Ramos (cell line): Measurements from ENCODE around the gene DAB2IP.
"Not testable (repeated sequence)": the region's sequence is repeated elsewhere in the genome, so short reads cannot be mapped to it uniquely, and the experiment has no call there.

ENCODE experiments used
- in situ Hi-C: fragments of 300-500 bp; cut with MboI; formaldehyde crosslinking; loops from one replicate; pipeline ENCODE4 v1.14.3; 2022; ENCODE audit warnings: low sequenced_read_pairs; ENCODE audit not compliant: unreplicated experiment

DAB2IP gene

GRCh38 chr9:121623430-121623829 is 28.0 kb upstream of the DAB2IP start:
- in situ Hi-C loops, result not testable (repeated sequence)

GRCh38 chr9:121625590-121625989 is 25.8 kb upstream of the DAB2IP start:
- in situ Hi-C loops, result no loop called here

- in situ Hi-C loops, result no loop called here
Measured at GRCh38 chr9:121626012-121626411, 25.4 kb upstream of the DAB2IP start.

GRCh38 chr9:121627427-121627826 is 24.0 kb upstream of the DAB2IP start:
- in situ Hi-C loops, result no loop called here

GRCh38 chr9:121628401-121628800 is 23.0 kb upstream of the DAB2IP start:
- in situ Hi-C loops, result no loop called here

GRCh38 chr9:121631115-121631514 is 20.3 kb upstream of the DAB2IP start:
- in situ Hi-C loops, result no loop called here

- in situ Hi-C loops, result no loop called here
Measured at GRCh38 chr9:121631978-121632418, 19.4 kb upstream of the DAB2IP start.

GRCh38 chr9:121633119-121633714 is 18.2 kb upstream of the DAB2IP start:
- in situ Hi-C loops, result no loop called here

GRCh38 chr9:121633736-121634135 is 17.7 kb upstream of the DAB2IP start:
- in situ Hi-C loops, result no loop called here

- in situ Hi-C loops, result no loop called here
Measured at GRCh38 chr9:121634329-121635261, 16.8 kb upstream of the DAB2IP start.

- in situ Hi-C loops, result no loop called here
Measured at GRCh38 chr9:121635300-121635876, 16.0 kb upstream of the DAB2IP start.

GRCh38 chr9:121636341-121636865 is 15.0 kb upstream of the DAB2IP start:
- in situ Hi-C loops, result no loop called here

- in situ Hi-C loops, result no loop called here
Measured at GRCh38 chr9:121636978-121637712, 14.3 kb upstream of the DAB2IP start.

- in situ Hi-C loops, result no loop called here
Measured at GRCh38 chr9:121637713-121638220, 13.7 kb upstream of the DAB2IP start.

GRCh38 chr9:121638399-121638798 is 13.0 kb upstream of the DAB2IP start:
- in situ Hi-C loops, result no loop called here

- in situ Hi-C loops, result no loop called here
Measured at GRCh38 chr9:121638901-121639592, 12.4 kb upstream of the DAB2IP start.

- in situ Hi-C loops, result no loop called here
Measured at GRCh38 chr9:121639619-121640018, 11.8 kb upstream of the DAB2IP start.

GRCh38 chr9:121640076-121640475 is 11.4 kb upstream of the DAB2IP start:
- in situ Hi-C loops, result no loop called here

GRCh38 chr9:121640491-121641223 is 10.8 kb upstream of the DAB2IP start:
- in situ Hi-C loops, result no loop called here
